Motor neuron (in vitro differentiated cells): Measurements from ENCODE around the gene RADX. TPM values are rescaled to one million over a fixed set of nuclear protein-coding genes. Genes with fewer than 3 reads are reported as not detected.

Experiments used
- ATAC-seq, 8 experiments: fragments of 200-7000 bp; cut with Tn5 transposase; replicated peaks in 6 of 8; 2 replicates each; pipeline ENCODE4 v1.8.0; 2021; ENCODE audit warnings: mild to moderate bottlenecking in 8 of 8, moderate library complexity in 8 of 8
- H3K27ac ChIP-seq, 2 donors: fragments of 250-450 bp; sonication (Bioruptor Pico); 2 replicates each; pipeline ENCODE4 v1.9.0; 2021; ENCODE audit warnings: antibody characterized with exemption in 2 of 2, mild to moderate bottlenecking in 2 of 2, moderate library complexity in 1 of 2
- H3K4me1 ChIP-seq, 2 donors: fragments of 250-450 bp; sonication (Bioruptor Pico); replicated peaks in 1 of 2; 2 replicates each; pipeline ENCODE4 v1.6.1; 2021; ENCODE audit warnings: antibody characterized with exemption in 2 of 2, mild to moderate bottlenecking in 2 of 2, moderate library complexity in 1 of 2
- H3K4me3 ChIP-seq, 5 donors: fragments of 250-450 bp; sonication (Bioruptor Pico); 2 replicates each; pipeline ENCODE4 v1.9.0; 2021; ENCODE audit warnings: antibody characterized with exemption in 5 of 5, mild to moderate bottlenecking in 5 of 5, moderate library complexity in 4 of 5
- WGBS, 10 experiments: fragments of 450-650 bp; shearing (Covaris generic); methylation state at CpG; one replicate each; pipeline ENCODE4 v1.0.0; 2022; 5-methylcytosine and 5-hydroxymethylcytosine counted together
- in situ Hi-C, 9 experiments: fragments of 400-800 bp; cut with MboI; loops; one replicate each; pipeline ENCODE4 v1.15.0; 2021; ENCODE audit warnings: low sequenced_read_pairs in 9 of 9, low pct_unique_long_range_greater_than_20kb in 2 of 9; ENCODE audit not compliant: unreplicated experiment in 9 of 9
- total RNA-seq, 8 experiments: library from RNA; unstranded; fragments of 300-600 nt; gene quantifications; 2 replicates each; pipeline versions ENCODE4 v1.2.3 to v1.2.4, GENCODE V29; 2022

Gene RADX, protein sequence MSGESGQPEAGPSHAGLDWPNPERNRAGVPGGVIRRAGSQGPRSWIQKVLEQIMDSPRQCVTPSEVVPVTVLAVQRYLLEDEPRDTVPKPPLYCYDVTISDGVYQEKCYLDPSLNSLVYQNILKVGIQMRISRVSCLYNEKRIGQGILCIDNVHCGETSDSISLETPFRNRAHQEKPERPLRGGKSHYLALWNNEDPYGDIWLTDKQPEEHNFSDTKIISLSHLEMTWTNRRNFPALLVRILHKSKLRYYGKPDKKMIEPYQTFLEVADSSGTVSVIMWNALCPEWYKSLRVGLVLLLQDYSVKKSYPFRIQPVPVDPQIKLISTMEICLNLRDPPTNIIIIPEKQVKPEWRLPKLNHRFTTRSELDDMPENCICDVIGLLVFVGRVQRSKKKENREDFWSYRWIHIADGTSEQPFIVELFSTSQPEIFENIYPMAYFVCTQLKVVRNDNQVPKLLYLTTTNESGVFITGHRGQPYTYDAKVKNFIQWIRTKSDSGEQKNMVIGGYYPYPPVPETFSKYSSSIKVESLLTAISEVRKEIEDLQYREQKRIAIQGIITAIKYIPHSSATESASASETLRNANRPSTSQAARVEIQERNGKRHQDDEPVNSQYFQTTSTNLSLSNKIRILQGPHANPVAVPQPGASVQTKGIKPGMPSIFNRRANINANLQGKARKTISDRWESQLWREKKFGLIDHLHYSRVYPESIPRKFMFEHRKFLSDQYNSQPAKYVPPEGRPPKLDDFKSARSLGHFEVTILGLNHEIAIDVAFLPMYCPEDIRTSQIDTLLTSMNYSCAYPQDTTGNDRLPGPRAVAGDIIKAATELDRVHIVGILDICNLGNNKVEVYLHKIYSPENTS
- 100 to 1,000 TPM in 3 of 8 experiments, 10 to 100 TPM in 2, 1 to 10 TPM in 3; 5.8 to 173 (median 12.7) TPM for total RNA-seq

DNA sequence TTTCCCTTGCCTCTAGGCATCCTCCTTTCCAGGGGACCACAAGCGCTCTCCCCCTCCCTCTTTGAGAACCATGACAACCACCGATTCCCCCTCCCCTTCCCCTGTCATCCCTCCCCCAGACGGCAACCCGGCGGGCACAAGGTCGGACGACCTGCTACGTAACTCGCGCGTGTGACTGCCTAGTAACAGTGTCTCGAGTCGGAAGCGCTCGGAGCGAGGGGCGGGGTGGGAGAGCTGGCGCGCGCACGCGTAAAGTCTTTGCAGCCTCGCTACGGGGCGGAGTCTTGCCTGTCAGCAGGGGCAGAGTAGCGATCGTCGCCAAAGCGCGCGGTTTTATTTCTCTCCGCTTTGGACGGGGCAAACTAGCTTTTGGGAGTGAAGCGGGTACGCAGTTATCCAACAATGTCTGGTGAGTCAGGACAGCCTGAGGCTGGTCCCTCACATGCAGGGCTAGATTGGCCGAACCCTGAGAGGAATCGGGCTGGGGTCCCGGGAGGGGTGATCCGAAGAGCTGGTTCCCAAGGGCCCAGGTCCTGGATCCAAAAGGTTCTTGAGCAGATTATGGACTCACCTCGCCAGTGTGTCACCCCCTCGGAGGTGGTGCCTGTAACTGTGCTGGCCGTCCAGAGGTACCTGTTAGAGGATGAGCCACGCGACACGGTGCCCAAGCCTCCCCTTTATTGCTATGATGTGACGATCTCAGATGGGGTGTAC lies at the start of gene RADX:
Gene RADX (plus strand): TSS at position 300 of the 714 bp plus-strand sequence. CDS start 103 bp downstream, at position 403.
- no peak within 1 kb of the TSS for H3K27ac ChIP-seq
- no peaks in the 10 kb centered on the region for H3K4me1 ChIP-seq
- peak; percentile 90 to 97 (median 96) for ATAC-seq
- in situ Hi-C loops, result loop anchor here in 2 of 9 experiments (25.0 kb wide), 2 partner anchors 100 to 125 kb away; no protein-coding TSS in a partner anchor
- WGBS, 10 experiments, result 0 to 32% (median 28%) methylated on average over 3 to 5 of the region's 46 CpGs; no CpG with 5 or more reads in 7 of the 10 experiments
- H3K4me3 ChIP-seq, result peak within 1 kb of the TSS; percentile 46 to 68 (median 55)

DNA sequence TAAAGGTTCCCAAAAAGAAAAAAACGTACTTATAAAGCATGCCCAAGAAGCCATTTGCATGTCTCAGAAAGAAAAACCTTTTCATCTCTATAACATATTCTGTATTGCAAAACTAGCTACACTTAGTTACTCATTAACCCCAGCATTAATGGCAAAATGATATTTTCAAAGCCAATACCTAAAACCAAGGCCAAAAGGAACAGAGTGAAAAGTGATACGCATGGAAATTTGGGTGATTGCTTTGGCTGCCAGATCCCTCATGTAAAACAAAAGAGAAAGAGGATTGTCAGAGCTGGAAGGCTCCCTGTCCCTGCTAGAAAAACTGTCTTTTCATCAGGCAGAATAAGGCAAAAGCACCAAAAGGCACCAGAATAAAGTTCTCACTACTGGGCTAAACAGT lies 46.8 kb upstream of the RADX start:
- 0 to 86% (median 50%) methylated on average over 1 to 2 of the region's 2 CpGs; no CpG with 5 or more reads in 6 of the 10 experiments for WGBS, 10 experiments
- in situ Hi-C loops, result no loop called here
- H3K27ac ChIP-seq, result no peak overlapping the region
- H3K4me1 ChIP-seq, result no peaks in the 10 kb centered on the region
- H3K4me3 ChIP-seq, result no peak overlapping the region
- no peak for ATAC-seq

DNA sequence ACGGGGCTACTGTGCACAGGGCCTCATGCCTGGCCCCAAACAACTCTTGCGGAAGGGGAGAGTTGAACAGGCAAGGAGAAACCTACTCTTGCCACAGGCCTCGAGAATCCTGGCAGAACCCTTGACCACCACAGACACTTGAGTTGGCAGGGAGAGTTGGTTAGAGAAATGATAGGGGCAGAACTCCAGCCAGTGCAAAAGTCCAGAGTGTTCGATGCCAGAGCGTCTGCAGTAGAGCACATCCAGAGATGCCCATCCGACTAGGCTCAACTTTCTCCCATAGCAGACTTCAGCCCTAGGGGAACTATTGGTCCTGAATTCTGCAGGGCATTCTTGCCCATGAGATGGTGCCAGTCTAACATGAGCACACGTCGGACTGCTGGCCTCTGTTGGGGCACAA lies 45.4 kb upstream of the RADX start:
- no peak overlapping the region for H3K4me3 ChIP-seq
- WGBS, 10 experiments, result 40 to 84% (median 62%) methylated on average over 1 to 6 of the region's 8 CpGs; no CpG with 5 or more reads in 6 of the 10 experiments
- no peak for ATAC-seq
- no peak overlapping the region for H3K27ac ChIP-seq
- H3K4me1 ChIP-seq, result no peaks in the 10 kb centered on the region
- in situ Hi-C loops, result no loop called here

DNA sequence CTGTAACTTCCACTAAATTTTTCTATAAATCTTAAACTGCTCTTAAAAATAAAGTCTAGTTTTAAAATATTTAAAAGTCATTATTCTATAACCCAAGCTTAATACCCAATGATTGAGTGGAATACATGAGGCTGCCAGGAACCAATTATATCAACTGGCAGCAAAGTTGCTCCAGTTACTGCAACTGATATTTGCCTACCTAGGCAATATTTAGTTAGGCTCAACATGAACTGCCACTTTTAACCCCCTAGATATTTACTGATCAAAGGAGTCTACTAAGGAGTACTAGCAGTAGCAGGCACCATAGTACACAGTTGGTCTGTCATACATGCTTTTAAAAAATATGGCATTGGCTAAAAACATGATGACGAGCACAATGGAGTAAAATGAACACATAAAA lies 29.9 kb upstream of the RADX start:
- in situ Hi-C loops, result no loop called here
- Histone ChIP-seq H3K27ac (no peak overlapping the region), H3K4me3 (no peak overlapping the region), H3K4me1 (no peaks in the 10 kb centered on the region)
- 38 to 43% methylated on average over 1 of the region's 1 CpG; no CpG with 5 or more reads in 8 of the 10 experiments for WGBS, 10 experiments
- ATAC-seq, result no peak

DNA sequence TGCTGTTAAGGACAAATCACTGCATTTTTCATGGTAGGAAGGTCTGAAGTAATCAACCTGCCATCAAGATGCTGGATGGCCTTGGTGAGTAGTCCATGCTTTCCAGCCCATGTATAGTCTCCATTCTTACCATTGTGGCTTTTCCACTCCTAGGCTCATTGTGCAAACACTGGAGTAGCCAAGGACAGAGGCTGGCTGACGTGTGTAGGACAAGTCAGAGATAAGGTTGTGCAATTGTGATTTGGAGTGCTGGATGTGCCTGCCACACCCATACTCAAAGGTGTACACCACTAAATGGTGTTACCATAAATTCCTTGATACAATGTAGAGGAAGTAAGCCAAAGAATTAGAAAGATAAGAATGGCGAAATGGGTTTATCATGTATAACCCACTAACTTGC lies 26.3 kb upstream of the RADX start:
- H3K4me1 ChIP-seq, result no peaks in the 10 kb centered on the region
- no peak overlapping the region for H3K27ac ChIP-seq
- in situ Hi-C loops, result no loop called here
- 40 to 100% (median 76%) methylated on average over 1 to 2 of the region's 2 CpGs; no CpG with 5 or more reads in 4 of the 10 experiments for WGBS, 10 experiments
- no peak for ATAC-seq
- no peak overlapping the region for H3K4me3 ChIP-seq

DNA sequence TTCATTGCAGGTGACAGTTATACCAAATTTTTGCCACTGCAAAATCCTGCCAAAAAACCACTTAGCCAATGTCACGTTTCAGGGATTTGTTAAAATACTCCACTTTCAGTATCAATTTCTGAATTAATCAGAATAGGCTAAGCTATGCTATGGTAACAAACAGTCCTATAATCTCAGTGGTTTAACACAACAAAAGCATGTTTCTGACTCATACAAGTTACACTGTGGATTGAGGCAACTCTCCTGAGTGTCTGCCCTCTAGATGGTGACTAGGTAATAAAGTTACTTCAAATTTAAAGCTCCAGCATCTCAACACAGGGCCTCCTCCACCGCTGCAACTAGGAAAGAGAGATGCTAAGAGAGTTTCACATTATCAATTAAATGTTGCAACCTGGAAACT lies 23.0 kb upstream of the RADX start:
- Histone ChIP-seq H3K27ac (no peak overlapping the region), H3K4me1 (no peaks in the 10 kb centered on the region), H3K4me3 (no peak overlapping the region)
- no peak for ATAC-seq
- WGBS, 10 experiments, result 43 to 80% (median 51%) methylated on average over 1 to 2 of the region's 2 CpGs; no CpG with 5 or more reads in 7 of the 10 experiments
- in situ Hi-C loops, result no loop called here

DNA sequence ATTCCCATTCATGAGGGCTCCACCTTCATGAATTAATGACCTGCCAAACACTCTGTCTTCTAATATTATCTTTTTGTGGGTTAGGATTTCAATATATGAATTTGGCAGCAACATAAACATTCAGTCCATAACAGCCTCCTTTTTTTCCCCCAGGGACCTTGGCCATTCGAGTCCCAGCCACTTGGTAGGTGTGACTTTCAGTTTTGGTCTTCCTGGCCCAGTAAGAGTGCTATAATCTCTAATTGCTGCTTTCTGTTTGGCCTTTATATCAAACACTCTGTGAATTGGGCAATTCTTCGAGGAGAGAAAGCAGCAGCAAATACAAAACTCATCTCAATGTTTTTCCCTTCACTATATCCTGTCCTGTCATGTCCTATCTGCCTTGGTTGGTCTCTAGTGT lies 12.4 kb upstream of the RADX start:
- Histone ChIP-seq H3K27ac (no peak overlapping the region), H3K4me3 (no peak overlapping the region), H3K4me1 (no peaks in the 10 kb centered on the region)
- 0 to 60% (median 16%) methylated on average over 1 to 2 of the region's 2 CpGs; no CpG with 5 or more reads in 7 of the 10 experiments for WGBS, 10 experiments
- in situ Hi-C loops, result no loop called here
- no peak for ATAC-seq

DNA sequence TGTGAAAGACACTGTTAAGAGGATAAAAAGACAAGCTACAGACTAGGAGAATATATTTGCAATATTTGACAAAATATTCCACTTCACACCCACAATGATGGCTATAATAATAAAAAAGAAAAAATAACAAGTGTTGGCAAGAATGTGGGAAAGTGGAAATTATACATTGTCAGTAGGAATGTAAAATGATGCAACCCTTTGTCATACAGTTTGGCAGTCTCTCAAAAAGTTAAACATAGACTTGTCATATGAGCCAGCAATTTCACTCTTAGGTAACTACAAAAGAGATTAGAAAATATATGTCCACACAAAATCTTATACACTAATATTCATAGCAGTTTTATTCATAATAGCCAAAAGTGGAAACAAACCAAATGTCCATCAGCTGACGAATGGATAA lies 5.2 kb upstream of the RADX start:
- ATAC-seq, result no peak
- in situ Hi-C loops, result loop anchor here in 2 of 9 experiments (25.0 kb wide), 2 partner anchors 94 to 119 kb away; no protein-coding TSS in a partner anchor
- Histone ChIP-seq H3K27ac (no peak overlapping the region), H3K4me1 (no peaks in the 10 kb centered on the region), H3K4me3 (no peak overlapping the region)
- WGBS, 10 experiments, result 56 to 83% (median 79%) methylated on average over 1 of the region's 1 CpG; no CpG with 5 or more reads in 6 of the 10 experiments

DNA sequence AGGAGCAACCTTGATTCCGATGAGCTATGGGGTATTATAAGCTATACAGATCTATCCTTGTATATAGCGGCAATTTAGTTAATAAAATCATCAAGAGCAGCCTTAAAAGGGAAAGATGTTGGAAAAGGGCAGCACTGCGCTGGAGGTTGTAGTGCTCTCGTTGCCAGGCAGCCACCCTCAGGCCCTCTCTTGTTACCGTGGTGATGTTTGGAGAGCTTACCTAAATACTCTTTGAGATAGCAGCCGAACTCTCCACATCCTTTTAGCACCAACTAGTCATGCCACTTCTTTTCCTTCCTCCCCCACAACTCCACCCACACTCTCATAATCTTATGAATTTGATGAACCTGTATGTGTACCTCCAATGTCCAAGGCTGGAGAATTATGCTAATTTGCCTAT lies 3.8 kb upstream of the RADX start:
- WGBS, 10 experiments, result 0 to 60% (median 44%) methylated on average over 1 to 6 of the region's 6 CpGs; no CpG with 5 or more reads in 5 of the 10 experiments
- in situ Hi-C loops, result loop anchor here in 2 of 9 experiments (25.0 kb wide), 2 partner anchors 96 to 121 kb away; no protein-coding TSS in a partner anchor
- Histone ChIP-seq H3K27ac (no peak overlapping the region), H3K4me1 (no peaks in the 10 kb centered on the region), H3K4me3 (no peak overlapping the region)
- ATAC-seq, result no peak

DNA sequence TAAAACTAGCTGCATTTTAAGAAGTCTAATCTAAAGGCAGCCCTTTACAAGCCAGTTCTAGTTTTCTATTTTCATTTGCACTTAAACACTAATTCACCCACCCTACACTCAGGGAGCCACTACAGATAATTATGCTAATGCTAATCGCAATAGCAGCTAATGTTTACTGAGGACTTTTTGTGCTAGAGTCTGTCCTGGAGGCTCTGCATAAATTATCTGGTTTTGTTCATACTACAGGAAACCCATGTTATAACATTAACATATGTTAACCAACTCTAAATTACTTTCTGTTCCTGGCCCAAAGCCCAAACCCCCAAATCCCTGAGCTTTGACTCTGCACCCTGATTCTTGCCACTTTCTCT lies 480 bp upstream of the RADX start:
- 0% methylated on average over 1 of the region's 1 CpG; no CpG with 5 or more reads in 6 of the 10 experiments for WGBS, 10 experiments
- in situ Hi-C loops, result loop anchor here in 2 of 9 experiments (25.0 kb wide), 2 partner anchors 99 to 124 kb away; no protein-coding TSS in a partner anchor
- H3K4me3 ChIP-seq, result peak overlapping the region; percentile 46 to 68 (median 55)
- no peak overlapping the region for H3K27ac ChIP-seq
- peak; percentile 42 to 68 (median 54) for ATAC-seq
- H3K4me1 ChIP-seq, result no peaks in the 10 kb centered on the region

DNA sequence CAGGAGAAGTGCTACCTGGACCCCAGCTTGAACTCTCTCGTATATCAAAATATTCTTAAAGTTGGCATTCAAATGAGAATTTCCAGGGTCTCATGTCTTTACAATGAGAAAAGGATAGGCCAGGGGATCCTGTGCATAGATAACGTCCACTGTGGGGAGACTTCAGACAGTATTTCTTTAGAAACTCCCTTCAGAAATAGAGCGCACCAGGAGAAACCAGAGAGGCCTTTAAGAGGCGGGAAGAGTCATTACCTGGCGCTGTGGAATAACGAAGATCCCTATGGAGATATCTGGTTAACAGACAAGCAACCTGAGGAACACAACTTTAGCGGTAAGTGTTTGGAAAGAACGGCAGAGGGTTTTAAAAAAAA lies 600 bp downstream of the RADX start:
- in situ Hi-C loops, result loop anchor here in 2 of 9 experiments (25.0 kb wide), 2 partner anchors 100 to 125 kb away; no protein-coding TSS in a partner anchor
- ATAC-seq, result peak in 4 of 8 experiments; percentile 3 to 8 (median 6)

DNA sequence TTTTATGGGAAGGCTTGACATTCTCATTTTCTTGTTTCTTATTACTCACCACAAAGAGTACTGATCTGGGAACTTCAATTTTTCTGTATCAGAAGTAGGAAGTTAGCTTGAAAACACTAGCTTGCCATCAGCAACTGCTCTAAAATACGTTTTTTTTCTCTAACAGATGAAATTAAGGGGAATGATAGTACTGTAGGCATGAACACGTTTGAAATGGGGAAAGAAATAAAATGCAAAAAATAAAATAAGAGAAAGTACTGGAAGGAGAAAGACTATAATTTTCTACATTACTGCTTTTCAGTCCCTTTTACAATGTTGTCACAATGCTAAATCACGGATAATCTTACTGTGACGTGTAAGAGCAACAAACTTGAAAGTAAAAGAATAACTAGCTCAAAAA lies 1.5 kb downstream of the RADX start:
- peak overlapping the region; percentile 46 to 68 (median 55) for H3K4me3 ChIP-seq
- ATAC-seq, result no peak
- in situ Hi-C loops, result loop anchor here in 2 of 9 experiments (25.0 kb wide), 2 partner anchors 101 to 126 kb away; no protein-coding TSS in a partner anchor
- no peaks in the 10 kb centered on the region for H3K4me1 ChIP-seq
- H3K27ac ChIP-seq, result no peak overlapping the region
- 0 to 40% (median 8%) methylated on average over 1 to 4 of the region's 4 CpGs; no CpG with 5 or more reads in 3 of the 10 experiments for WGBS, 10 experiments

More for the DNA sequence above, 600 bp downstream of the RADX start:
- H3K4me3 ChIP-seq, result peak overlapping the region; percentile 46 to 68 (median 55)
- no peaks in the 10 kb centered on the region for H3K4me1 ChIP-seq
- WGBS, 10 experiments, result 0 to 16% (median 11%) methylated on average over 5 to 8 of the region's 8 CpGs; no CpG with 5 or more reads in 7 of the 10 experiments
- H3K27ac ChIP-seq, result no peak overlapping the region
